Mesenchymal stem cell (in vitro differentiated cells and primary cell): ENCODE data around the gene RAB3B.

Experiments
- DNase-seq: peaks from one replicate; pipeline ENCODE4 v3.0.0-alpha.2; 2013
- H2AFZ ChIP-seq: one replicate; pipeline ENCODE4 v1.6.1; 2013; ENCODE audit warnings: low read depth, mild to moderate bottlenecking, control low read depth, inconsistent platforms, low read length, moderate library complexity
- H2AK5ac ChIP-seq: 2 replicates; pipeline ENCODE4 v1.6.1; 2013; ENCODE audit warnings: low read length, moderate library complexity, mild to moderate bottlenecking, inconsistent platforms; ENCODE audit not compliant: severe bottlenecking
- H2BK120ac ChIP-seq: one replicate; pipeline ENCODE4 v1.6.1; 2013; ENCODE audit warnings: low read depth, mild to moderate bottlenecking, inconsistent platforms, low read length, moderate library complexity
- H2BK12ac ChIP-seq, 2 experiments: one replicate each; pipeline ENCODE4 v1.6.1; 2013; ENCODE audit warnings: inconsistent platforms in 2 of 2, low read length in 2 of 2, mild to moderate bottlenecking in 2 of 2, moderate library complexity in 2 of 2, control low read depth in 1 of 2
- H2BK15ac ChIP-seq: one replicate; pipeline ENCODE4 v1.6.1; 2013; ENCODE audit warnings: mild to moderate bottlenecking, low read depth, inconsistent platforms; ENCODE audit not compliant: poor library complexity, severe bottlenecking
- H2BK5ac ChIP-seq: 2 replicates; pipeline ENCODE4 v1.6.1; 2013; ENCODE audit warnings: low read depth, mild to moderate bottlenecking, low read length, control low read depth, inconsistent platforms; ENCODE audit not compliant: poor library complexity, severe bottlenecking
- H3K14ac ChIP-seq, 2 experiments: one replicate each; pipeline ENCODE4 v1.6.1; 2013; ENCODE audit warnings: inconsistent platforms in 2 of 2, low read length in 2 of 2, control low read depth in 1 of 2, mild to moderate bottlenecking in 1 of 2, moderate library complexity in 1 of 2
- H3K18ac ChIP-seq, 2 experiments: one replicate each; pipeline ENCODE4 v1.6.1; 2013; ENCODE audit warnings: inconsistent platforms in 2 of 2, low read length in 2 of 2, control low read depth in 1 of 2, low read depth in 1 of 2, mild to moderate bottlenecking in 1 of 2
- H3K23ac ChIP-seq, 2 experiments: one replicate each; pipeline ENCODE4 v1.6.1; 2013; ENCODE audit warnings: inconsistent platforms in 2 of 2, low read length in 2 of 2, mild to moderate bottlenecking in 2 of 2, moderate library complexity in 2 of 2, control low read depth in 1 of 2
- H3K27ac ChIP-seq: 2 replicates; pipeline ENCODE4 v1.5.1; 2013; ENCODE audit warnings: mild to moderate bottlenecking, moderate library complexity, low read length, control low read depth, inconsistent platforms; ENCODE audit not compliant: poor library complexity, severe bottlenecking
- H3K27me3 ChIP-seq, 2 experiments: 2 replicates each; pipeline versions ENCODE4 v1.6.1 to v1.7.0; 2013; ENCODE audit warnings: low read length in 2 of 2, mild to moderate bottlenecking in 2 of 2, moderate library complexity in 2 of 2, control low read depth in 1 of 2, inconsistent platforms in 1 of 2; ENCODE audit not compliant: control insufficient read depth in 1 of 2, insufficient read depth in 1 of 2
- H3K36me3 ChIP-seq, 2 experiments: 2 replicates each; pipeline versions ENCODE4 v1.6.1 to v1.7.0; 2013; ENCODE audit warnings: low read length in 2 of 2, control low read depth in 1 of 2, inconsistent platforms in 1 of 2, low read depth in 1 of 2, mild to moderate bottlenecking in 1 of 2; ENCODE audit not compliant: insufficient read depth in 2 of 2, control insufficient read depth in 1 of 2
- H3K4ac ChIP-seq, 2 experiments: one replicate each; pipeline ENCODE4 v1.6.1; 2013; ENCODE audit warnings: inconsistent platforms in 2 of 2, low read length in 2 of 2, mild to moderate bottlenecking in 2 of 2, moderate library complexity in 2 of 2, control low read depth in 1 of 2, low read depth in 1 of 2
- H3K4me1 ChIP-seq: 2 replicates; pipeline ENCODE4 v1.6.1; 2013; ENCODE audit warnings: low read depth, low read length, control low read depth; ENCODE audit not compliant: control insufficient read depth, insufficient read depth
- H3K4me2 ChIP-seq: 2 replicates; pipeline ENCODE4 v1.6.1; 2013; ENCODE audit warnings: low read length, mild to moderate bottlenecking, inconsistent platforms; ENCODE audit not compliant: poor library complexity, severe bottlenecking
- H3K4me3 ChIP-seq, 2 experiments: 2 replicates each; pipeline versions ENCODE4 v1.5.1 to v1.7.0; 2013; ENCODE audit warnings: low read length in 2 of 2, mild to moderate bottlenecking in 2 of 2, control low read depth in 1 of 2, low read depth in 1 of 2; ENCODE audit not compliant: insufficient read depth in 1 of 2
- H3K79me1 ChIP-seq: replicated peaks from 2 replicates; pipeline ENCODE4 v1.6.1; 2013; ENCODE audit warnings: mild to moderate bottlenecking, control low read depth, low read length, inconsistent platforms; ENCODE audit not compliant: poor library complexity, severe bottlenecking
- H3K9ac ChIP-seq: 2 replicates; pipeline ENCODE4 v1.7.0; 2013; ENCODE audit warnings: mild to moderate bottlenecking, low read length, moderate library complexity
- H3K9me3 ChIP-seq: 2 replicates; pipeline ENCODE4 v1.7.0; 2013; ENCODE audit warnings: mild to moderate bottlenecking, low read length; ENCODE audit not compliant: control insufficient read depth
- H4K8ac ChIP-seq: one replicate; pipeline ENCODE4 v1.6.1; 2013; ENCODE audit warnings: inconsistent platforms, mild to moderate bottlenecking, low read length, moderate library complexity
- H4K91ac ChIP-seq: one replicate; pipeline ENCODE4 v1.6.1; 2013; ENCODE audit warnings: mild to moderate bottlenecking, low read length, inconsistent platforms
- WGBS: methylation state at CpG from one replicate; pipeline ENCODE4 v1.1.7; 2013; ENCODE audit warnings: mixed read lengths; 5-methylcytosine and 5-hydroxymethylcytosine counted together

Gene RAB3B

DNA sequence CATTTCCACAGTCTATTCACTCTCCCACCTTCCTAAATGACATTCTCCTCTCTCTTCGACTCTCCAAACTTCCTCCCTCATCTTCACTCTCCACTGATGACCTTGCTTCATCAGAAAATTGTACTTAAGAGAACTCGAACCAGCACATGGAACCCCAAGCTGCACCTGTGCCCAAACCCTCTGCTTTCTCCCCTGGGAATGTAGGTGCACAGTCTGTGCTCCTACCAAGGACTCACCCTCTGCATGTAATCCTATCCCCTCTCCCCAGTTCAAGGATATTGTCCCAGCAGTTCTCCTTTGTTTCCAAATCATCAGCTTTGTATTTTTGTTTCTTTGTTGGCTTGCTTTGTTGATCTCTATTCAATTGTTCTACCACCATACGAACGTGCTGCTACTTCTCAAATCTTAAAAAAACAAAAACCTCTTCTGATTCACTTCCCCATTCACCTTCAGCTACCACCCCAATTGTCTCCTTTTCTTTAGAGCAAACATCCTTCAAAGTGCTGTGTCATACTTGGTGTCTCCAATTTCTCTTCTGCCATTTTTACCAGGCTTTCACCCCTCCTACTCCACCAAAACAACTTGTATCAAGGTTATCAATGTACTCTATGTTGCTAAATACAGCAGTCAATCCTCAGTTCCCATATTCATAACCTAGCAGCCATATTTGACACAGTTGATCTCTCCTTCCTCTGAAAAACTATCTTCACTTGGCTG, 26.8 kb downstream of the RAB3B start:
- WGBS, result 84% methylated on average over 4 of the region's 4 CpGs

DNA sequence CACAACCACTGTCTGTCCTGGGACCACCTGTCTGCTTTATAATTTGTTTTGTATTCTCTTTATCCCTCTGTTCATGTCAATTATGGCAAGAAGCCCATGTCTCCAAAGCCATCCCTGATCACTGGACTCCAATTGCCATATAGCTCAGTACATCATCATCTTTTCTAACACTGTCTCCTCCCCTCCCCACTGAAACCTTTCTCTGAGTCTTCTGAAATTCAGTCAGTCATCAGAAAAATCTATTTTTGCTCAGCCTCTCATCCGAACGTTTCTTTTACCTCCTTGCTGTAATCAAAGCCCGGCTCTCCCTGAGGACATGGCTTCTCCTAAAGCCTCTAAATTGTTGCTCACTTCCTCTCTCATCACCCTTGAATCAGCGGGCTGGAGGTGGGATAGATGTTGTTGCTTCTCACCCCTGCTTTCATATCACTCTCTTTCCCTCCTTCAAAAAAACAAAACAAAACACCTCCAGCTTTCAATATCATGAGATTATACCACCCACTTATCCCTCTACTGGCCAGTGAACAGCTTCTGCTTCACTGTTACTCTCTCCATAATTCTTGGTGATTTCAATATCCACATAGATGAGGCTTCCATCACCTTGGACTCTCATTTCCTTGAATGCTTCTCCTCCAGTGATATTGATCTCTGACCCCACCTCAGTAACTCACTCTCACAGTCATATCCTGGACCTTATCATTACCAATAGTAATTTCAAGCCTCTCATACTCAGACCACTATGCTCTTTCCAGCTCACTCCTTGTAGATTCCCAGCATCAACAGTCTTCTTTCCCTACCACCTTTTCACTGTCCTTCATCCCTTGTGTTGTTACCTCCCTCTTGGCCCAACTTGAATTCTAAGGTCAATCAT, 27.8 kb downstream of the RAB3B start:
- WGBS, result 70% methylated on average over 4 of the region's 4 CpGs
- Histone ChIP-seq H3K36me3 (peaks cover 0 to 27% of the 10 kb centered on the region in 2 experiments), H2AFZ (no peak overlapping the region), H3K4ac (no peak overlapping the region), H3K14ac (no peak overlapping the region), H4K91ac (no peak overlapping the region), H3K4me1 (peaks cover 3% of the 10 kb centered on the region), H3K4me2 (no peak overlapping the region), H3K23ac (no peak overlapping the region), H3K79me1 (peaks cover 18% of the 10 kb centered on the region), H3K9ac (no peak overlapping the region), H3K27me3 (no peaks in the 10 kb centered on the region), H3K27ac (no peak overlapping the region), H2BK120ac (no peak overlapping the region), H3K9me3 (no peaks in the 10 kb centered on the region), H4K8ac (no peak overlapping the region), H2BK5ac (no peak overlapping the region), H2AK5ac (no peak overlapping the region), H2BK12ac (no peak overlapping the region), H3K4me3 (no peak overlapping the region), H3K18ac (no peak overlapping the region), H2BK15ac (no peak overlapping the region)
- DNase-seq, result no peak

More for the DNA sequence above, 26.8 kb downstream of the RAB3B start:
- Histone ChIP-seq H3K79me1 (peaks cover 19% of the 10 kb centered on the region), H3K9ac (no peak overlapping the region), H3K4me3 (no peak overlapping the region), H2AFZ (no peak overlapping the region), H3K36me3 (peaks cover 0 to 25% of the 10 kb centered on the region in 2 experiments), H2BK120ac (no peak overlapping the region), H3K14ac (no peak overlapping the region), H3K23ac (no peak overlapping the region), H3K4me1 (peaks cover 2% of the 10 kb centered on the region), H3K9me3 (no peaks in the 10 kb centered on the region), H3K4me2 (no peak overlapping the region), H4K91ac (no peak overlapping the region), H4K8ac (no peak overlapping the region), H2BK15ac (no peak overlapping the region), H2BK12ac (no peak overlapping the region), H3K27me3 (no peaks in the 10 kb centered on the region), H3K18ac (no peak overlapping the region), H2AK5ac (no peak overlapping the region), H3K4ac (no peak overlapping the region), H2BK5ac (no peak overlapping the region), H3K27ac (no peak overlapping the region)
- no peak for DNase-seq

DNA sequence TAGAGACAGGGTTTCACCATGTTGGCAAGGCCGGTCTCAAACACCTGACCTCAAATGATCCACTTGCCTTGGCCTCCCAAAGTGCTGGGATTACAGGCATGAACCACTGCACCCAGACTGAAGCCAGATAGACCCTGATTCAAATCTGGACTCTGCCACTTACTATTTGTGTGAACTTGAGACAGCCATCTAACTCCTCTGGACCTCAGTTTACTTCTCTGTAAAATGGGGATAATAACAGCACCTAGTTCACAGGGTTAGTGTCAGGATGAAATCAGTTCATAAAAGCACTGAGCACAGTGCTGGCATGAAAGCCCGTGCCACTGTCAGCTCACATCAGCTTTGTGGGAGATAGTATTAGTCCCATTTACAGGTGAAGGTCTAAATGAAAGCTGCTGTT, 28.5 kb downstream of the RAB3B start:
- Histone ChIP-seq H3K27ac (no peak overlapping the region), H3K27me3 (no peaks in the 10 kb centered on the region), H3K9me3 (no peaks in the 10 kb centered on the region), H2BK12ac (no peak overlapping the region), H3K36me3 (peaks cover 0 to 29% of the 10 kb centered on the region in 2 experiments), H3K4me2 (no peak overlapping the region), H3K4me3 (no peak overlapping the region), H2BK5ac (no peak overlapping the region), H3K14ac (no peak overlapping the region), H4K91ac (no peak overlapping the region), H3K9ac (no peak overlapping the region), H2AK5ac (no peak overlapping the region), H3K23ac (no peak overlapping the region), H2BK120ac (no peak overlapping the region), H3K4me1 (peaks cover 5% of the 10 kb centered on the region), H2BK15ac (no peak overlapping the region), H2AFZ (no peak overlapping the region), H4K8ac (no peak overlapping the region), H3K79me1 (peaks cover 23% of the 10 kb centered on the region), H3K18ac (no peak overlapping the region), H3K4ac (no peak overlapping the region)
- no peak for DNase-seq
- 94% methylated on average over 2 of the region's 2 CpGs for WGBS

DNA sequence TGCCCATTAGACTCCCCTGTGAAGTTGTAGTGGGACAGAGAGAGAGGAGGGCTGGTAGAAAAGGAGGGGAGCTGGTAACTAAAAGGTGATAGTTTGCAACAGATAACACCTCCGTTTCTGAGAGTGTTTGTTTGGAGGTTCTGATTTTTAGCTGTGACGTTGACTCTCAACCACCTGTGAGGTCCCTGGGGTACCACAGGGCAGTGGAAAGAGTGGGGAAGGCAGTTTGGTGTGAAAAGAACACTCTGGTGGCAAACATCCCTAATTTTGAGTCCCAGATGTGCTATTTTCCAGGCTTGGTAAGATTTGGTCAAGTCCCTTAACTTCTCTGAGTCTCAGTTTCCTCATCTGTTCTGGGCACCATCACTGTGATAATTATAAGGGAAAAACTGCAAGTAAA, 29.3 kb downstream of the RAB3B start:
- Histone ChIP-seq H2BK15ac (no peak overlapping the region), H2BK5ac (no peak overlapping the region), H3K9ac (no peak overlapping the region), H3K9me3 (no peaks in the 10 kb centered on the region), H3K4ac (no peak overlapping the region), H3K27ac (no peak overlapping the region), H3K27me3 (no peaks in the 10 kb centered on the region), H2BK120ac (no peak overlapping the region), H3K36me3 (peaks cover 0 to 24% of the 10 kb centered on the region in 2 experiments), H2AK5ac (no peak overlapping the region), H3K4me3 (no peak overlapping the region), H3K14ac (no peak overlapping the region), H3K4me1 (peaks cover 8% of the 10 kb centered on the region), H3K18ac (no peak overlapping the region), H2BK12ac (no peak overlapping the region), H3K79me1 (peaks cover 25% of the 10 kb centered on the region), H2AFZ (no peak overlapping the region), H4K91ac (no peak overlapping the region), H4K8ac (no peak overlapping the region), H3K4me2 (no peak overlapping the region), H3K23ac (no peak overlapping the region)
- WGBS, result 63% methylated on average over 2 of the region's 2 CpGs
- no peak for DNase-seq
